Kidney (tissue), 14 donors: ENCODE data around the gene MDM1. TPM values are rescaled to one million over a fixed set of nuclear protein-coding genes. Genes with fewer than 3 reads are reported as not detected.
A peak's percentile ranks its signal among the peaks of the same experiment; 100 is the strongest.

Source experiments
- DNase-seq, 5 donors: peaks; one replicate each; pipeline ENCODE4 v3.0.0-alpha.2; 2013 to 2020
- FAIRE-seq: peaks from 2 replicates; lab custom pipeline; 2012; peaks lifted over from hg19 to GRCh38; lab: Jason Lieb, UNC
- H3K27ac ChIP-seq, 2 donors: one replicate each; pipeline ENCODE4 v1.7.0; 2013; ENCODE audit warnings: low read depth in 2 of 2, low read length in 2 of 2, inconsistent platforms in 1 of 2
- H3K27me3 ChIP-seq: one replicate; pipeline ENCODE4 v1.7.1; 2013; ENCODE audit warnings: low read length, inconsistent platforms; ENCODE audit not compliant: control insufficient read depth, insufficient read depth
- H3K36me3 ChIP-seq, 3 donors: one replicate each; pipeline versions ENCODE4 v1.7.0 to v1.7.1; 2013; ENCODE audit warnings: low read length in 3 of 3, control low read depth in 1 of 3, inconsistent platforms in 1 of 3; ENCODE audit not compliant: insufficient read depth in 3 of 3, control insufficient read depth in 2 of 3
- H3K4me1 ChIP-seq, 3 donors: one replicate each; pipeline versions ENCODE4 v1.7.0 to v1.7.1; 2013; ENCODE audit warnings: low read length in 3 of 3, inconsistent platforms in 1 of 3, low read depth in 1 of 3; ENCODE audit not compliant: control insufficient read depth in 2 of 3, insufficient read depth in 2 of 3
- H3K4me3 ChIP-seq, 3 donors: one replicate each; pipeline versions ENCODE4 v1.7.0 to v1.8.1; 2013; ENCODE audit warnings: low read length in 3 of 3, control low read depth in 1 of 3, inconsistent platforms in 1 of 3
- H3K9ac ChIP-seq, 3 donors: one replicate each; pipeline versions ENCODE4 v1.7.0 to v1.7.1; 2013; ENCODE audit warnings: low read length in 3 of 3, control low read depth in 1 of 3, inconsistent platforms in 1 of 3
- H3K9me3 ChIP-seq, 3 donors: one replicate each; pipeline versions ENCODE4 v1.7.0 to v1.7.1; 2013; ENCODE audit warnings: low read length in 3 of 3, control low read depth in 1 of 3, inconsistent platforms in 1 of 3; ENCODE audit not compliant: control insufficient read depth in 2 of 3, insufficient read depth in 1 of 3
- intact Hi-C: fragments of 100-400 bp; cut with DNase I; formaldehyde crosslinking; loops from one replicate; pipeline ENCODE4 v1.11.1; 2022
- polyA plus RNA-seq: library from polyadenylated mRNA; stranded (reverse); fragments of 350-450 nt; fragmentation: Illumina TruSeq; extraction: RNeasy Lipid Tissue Mini Kit (QIAGEN cat#74804); gene quantifications from one replicate; pipeline ENCODE4 v1.2.3, GENCODE V29; 2014; ENCODE audit warnings: low read depth, low replicate concordance; ENCODE audit not compliant: insufficient read depth
- total RNA-seq: library from RNA; stranded (reverse); fragmentation: NEBNext Ultra II Directional; extraction: Animal tissue kit (Norgen Biotek cat#: 25700); gene quantifications from one replicate; pipeline ENCODE4 v1.2.1, GENCODE V29; 2021
- TF ChIP-seq, protein P1 (sequence below): IDR thresholded peaks from 3 replicates; pipeline ENCODE4 v1.5.1; 2012; ENCODE audit warnings: mild to moderate bottlenecking, moderate library complexity, borderline replicate concordance; ENCODE audit not compliant: insufficient read depth; ENCODE audit errors: extremely low read depth
- donor health status: control.
- donor health status: control.
- donor health status: control.
- donor health status: control.
- donor health status: control.
- donor health status: DM: yes; HTN: yes; CAD: no.
- donor health status: Normal renal cell carcinoma (clear cell type).

Gene MDM1
- total and polyA plus RNA-seq, 2 donors from 2014 or later, result 8.9 to 14.1 TPM

DNA sequence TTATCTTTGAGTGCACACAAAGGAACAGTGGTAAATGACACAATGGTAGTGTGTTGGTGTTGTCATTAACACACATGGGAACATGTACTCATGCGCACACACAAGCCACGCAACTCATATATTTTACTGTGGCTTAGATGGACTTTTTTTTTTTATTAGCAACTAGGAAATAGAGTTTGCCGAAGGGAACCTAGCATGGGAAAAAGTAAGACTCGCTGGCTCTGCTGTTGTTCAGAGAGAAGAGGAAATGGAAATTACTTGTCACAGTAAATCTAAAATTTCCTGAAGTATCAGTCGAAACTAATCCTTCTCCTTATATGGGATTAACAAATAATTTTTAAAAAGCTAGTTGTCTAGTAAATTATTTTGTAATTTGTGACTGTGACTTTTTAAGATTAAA is 45.1 kb downstream of the MDM1 start:
- Histone ChIP-seq H3K9ac (no peak overlapping the region), H3K27ac (no peak overlapping the region), H3K9me3 (no peaks in the 10 kb centered on the region), H3K36me3 (no peaks in the 10 kb centered on the region), H3K27me3 (no peaks in the 10 kb centered on the region), H3K4me3 (no peak overlapping the region), H3K4me1 (no peaks in the 10 kb centered on the region)
- TF ChIP-seq, protein P1, sequence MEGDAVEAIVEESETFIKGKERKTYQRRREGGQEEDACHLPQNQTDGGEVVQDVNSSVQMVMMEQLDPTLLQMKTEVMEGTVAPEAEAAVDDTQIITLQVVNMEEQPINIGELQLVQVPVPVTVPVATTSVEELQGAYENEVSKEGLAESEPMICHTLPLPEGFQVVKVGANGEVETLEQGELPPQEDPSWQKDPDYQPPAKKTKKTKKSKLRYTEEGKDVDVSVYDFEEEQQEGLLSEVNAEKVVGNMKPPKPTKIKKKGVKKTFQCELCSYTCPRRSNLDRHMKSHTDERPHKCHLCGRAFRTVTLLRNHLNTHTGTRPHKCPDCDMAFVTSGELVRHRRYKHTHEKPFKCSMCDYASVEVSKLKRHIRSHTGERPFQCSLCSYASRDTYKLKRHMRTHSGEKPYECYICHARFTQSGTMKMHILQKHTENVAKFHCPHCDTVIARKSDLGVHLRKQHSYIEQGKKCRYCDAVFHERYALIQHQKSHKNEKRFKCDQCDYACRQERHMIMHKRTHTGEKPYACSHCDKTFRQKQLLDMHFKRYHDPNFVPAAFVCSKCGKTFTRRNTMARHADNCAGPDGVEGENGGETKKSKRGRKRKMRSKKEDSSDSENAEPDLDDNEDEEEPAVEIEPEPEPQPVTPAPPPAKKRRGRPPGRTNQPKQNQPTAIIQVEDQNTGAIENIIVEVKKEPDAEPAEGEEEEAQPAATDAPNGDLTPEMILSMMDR, result no peak
- FAIRE-seq, result no peak
- peak in 1 of 5 donors; percentile 26 for DNase-seq
- intact Hi-C loops, result no loop called here

DNA sequence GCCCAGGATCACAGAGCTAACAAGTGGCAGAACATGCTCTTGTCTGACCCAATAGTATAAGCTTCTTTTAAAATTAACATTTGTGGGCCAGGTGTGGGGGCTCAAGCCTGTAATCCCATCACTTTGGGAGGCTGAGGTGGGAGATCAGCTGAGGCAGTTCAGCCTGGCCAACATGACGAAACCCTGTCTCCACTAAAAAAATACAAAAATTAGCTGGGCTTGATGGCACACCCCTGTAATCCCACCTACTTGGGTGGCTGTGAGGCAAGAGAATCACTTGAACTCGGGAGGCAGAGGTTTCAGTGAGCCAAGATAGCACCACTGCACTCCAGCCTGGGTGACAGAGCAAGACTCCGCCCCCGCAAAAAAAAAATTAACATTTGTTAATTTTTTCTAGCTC is 45.8 kb downstream of the MDM1 start:
- no peaks in the 10 kb centered on the region for H3K4me1 ChIP-seq
- no peaks in the 10 kb centered on the region for H3K36me3 ChIP-seq
- H3K9me3 ChIP-seq, result no peaks in the 10 kb centered on the region
- no peaks in the 10 kb centered on the region for H3K27me3 ChIP-seq
- DNase-seq (no peak), FAIRE-seq (no peak)
- no peak overlapping the region for H3K9ac ChIP-seq
- intact Hi-C loops, result no loop called here
- H3K4me3 ChIP-seq, result no peak overlapping the region
- no peak overlapping the region for H3K27ac ChIP-seq
- TF ChIP-seq, protein P1, result no peak

DNA sequence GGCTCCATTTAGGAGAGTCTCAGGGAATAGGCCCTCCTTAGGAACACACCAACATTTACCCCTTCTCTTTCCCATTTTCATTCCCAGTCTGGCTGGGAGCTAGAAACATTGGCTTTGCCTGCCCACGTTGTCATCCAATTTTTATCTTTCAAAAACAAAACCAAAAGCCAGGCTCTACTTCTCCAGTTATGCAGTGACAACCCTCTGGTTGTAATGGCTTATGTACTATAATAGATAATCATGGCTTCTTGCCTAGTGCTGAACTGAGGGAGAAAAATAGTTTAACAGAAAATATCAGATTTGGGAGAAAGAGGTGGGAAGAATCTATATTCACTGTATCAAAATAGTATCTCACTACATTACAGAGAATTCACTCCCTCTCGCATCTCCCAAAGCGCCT is 46.6 kb downstream of the MDM1 start:
- no peaks in the 10 kb centered on the region for H3K4me1 ChIP-seq
- H3K27ac ChIP-seq, result no peak overlapping the region
- no peaks in the 10 kb centered on the region for H3K36me3 ChIP-seq
- no peak overlapping the region for H3K4me3 ChIP-seq
- H3K9me3 ChIP-seq, result no peaks in the 10 kb centered on the region
- no peaks in the 10 kb centered on the region for H3K27me3 ChIP-seq
- intact Hi-C loops, result no loop called here
- TF ChIP-seq, protein P1, result no peak
- FAIRE-seq (no peak), DNase-seq (no peak)
- H3K9ac ChIP-seq, result no peak overlapping the region
